ENCODE measurements around the gene ROBO4. TPM values are rescaled to one million over a fixed set of nuclear protein-coding genes. Genes with fewer than 3 reads are reported as not detected.

Gene ROBO4
- total and polyA plus RNA-seq, 2 of the 13 experiments (the other 11 are each of a cell fraction or from before 2014, with no cell fraction given) = 0.07 to 1.1 TPM

- TF ChIP-seq PBX3 (CRISPR knock-in tag; IDR thresholded peaks at IDR 0.05; ENCODE audit: borderline replicate concordance) (no peak), ZNF678 (CRISPR knock-in tag; IDR thresholded peaks at IDR 0.05) (no peak), JUN (CRISPR knock-in tag; IDR thresholded peaks at IDR 0.05) (0 out of 2 replicates have a peak, but pooled peaks have one; percentile 47), ARNTL (CRISPR knock-in tag; IDR thresholded peaks at IDR 0.05) (no peak), PAX8 (CRISPR knock-in tag; IDR thresholded peaks at IDR 0.05; ENCODE audit: borderline replicate concordance) (no peak), ESRRA (CRISPR knock-in tag; IDR thresholded peaks at IDR 0.05; ENCODE audit: low read depth) (no peak), SMYD3 (CRISPR knock-in tag; IDR thresholded peaks at IDR 0.05) (no peak), ZNF318 (CRISPR knock-in tag; IDR thresholded peaks at IDR 0.05) (no peak), ZNF75D (CRISPR knock-in tag; IDR thresholded peaks at IDR 0.05; ENCODE audit: borderline replicate concordance) (no peak), ZNF614 (CRISPR knock-in tag; IDR thresholded peaks at IDR 0.05; ENCODE audit: borderline replicate concordance) (no peak), ZNF784 (CRISPR knock-in tag; IDR thresholded peaks at IDR 0.05; ENCODE audit: borderline replicate concordance) (no peak), SAFB2 (CRISPR knock-in tag; IDR thresholded peaks at IDR 0.05; ENCODE audit: borderline replicate concordance, low read depth) (no peak), DMAP1 (CRISPR knock-in tag; IDR thresholded peaks at IDR 0.05) (no peak), TAF1 (CRISPR knock-in tag; IDR thresholded peaks at IDR 0.05) (no peak), SIX1 (CRISPR knock-in tag; IDR thresholded peaks at IDR 0.05; ENCODE audit: borderline replicate concordance) (no peak), NRL (CRISPR knock-in tag; IDR thresholded peaks at IDR 0.05; ENCODE audit: borderline replicate concordance) (peak; percentile 32; the same call in 1 of the 2 replicates), ZBTB44 (CRISPR knock-in tag; IDR thresholded peaks at IDR 0.05) (no peak)
These were observed 31.5 kb downstream of the ROBO4 start (continued) for GRCh38 chr11:124865902-124866851.

Measured in HepG2 (cell line).